ENCODE results near the gene ZMAT5. TPM values are rescaled to one million over a fixed set of nuclear protein-coding genes. Genes with fewer than 3 reads are reported as not detected.

The ZMAT5 gene
- total and polyA plus RNA-seq, 9 of the 15 experiments (the other 6 are each of a cell fraction or from before 2014, with no cell fraction given), result 2.0 to 25.2 (median 11.9) TPM

DNA sequence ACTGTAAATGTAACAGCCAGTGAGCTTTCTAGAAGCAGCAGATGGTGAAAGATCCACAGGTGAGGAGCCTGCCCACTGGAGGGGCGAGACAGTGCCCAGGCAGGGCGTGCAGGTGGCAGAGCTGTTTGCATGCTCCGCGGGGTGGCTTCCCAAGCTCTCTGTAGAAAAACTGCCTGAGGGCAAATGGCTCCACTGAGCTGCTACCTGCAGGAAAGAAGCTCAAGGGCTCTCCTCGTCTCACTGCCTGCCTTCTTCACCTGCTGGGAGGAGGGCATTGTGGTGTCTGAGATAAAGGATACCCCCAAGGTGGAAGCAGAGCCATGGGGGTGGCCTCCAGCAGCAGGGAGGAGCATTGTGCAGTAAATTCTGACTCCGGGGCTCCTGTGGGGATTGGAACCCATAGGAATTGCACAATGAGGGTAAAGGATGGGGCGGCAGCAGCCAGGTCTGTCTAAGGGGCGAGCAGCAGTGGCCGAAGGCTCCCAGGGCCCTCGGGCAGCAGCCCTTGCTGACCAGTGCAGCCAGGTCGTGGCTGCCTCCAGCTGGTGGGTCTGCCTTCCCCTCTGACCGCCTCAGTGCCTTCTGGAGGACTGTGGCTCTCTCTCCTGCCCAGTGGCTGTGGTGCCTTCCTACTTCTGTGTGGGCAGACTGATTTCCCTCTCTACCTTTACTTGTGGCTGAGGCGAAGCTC is 75.0 kb downstream of the ZMAT5 start (continued):
- no peak for TF ChIP-seq ZNF609 (CRISPR knock-in tag; IDR thresholded peaks at IDR 0.05; ENCODE audit: borderline replicate concordance)
- TF ChIP-seq KLF1 (tag; IDR thresholded peaks at IDR 0.05), result no peak
- TF ChIP-seq TAF9B (IDR thresholded peaks at IDR 0.05; ENCODE audit: partially characterized antibody), result no peak
- TF ChIP-seq E2F5 (CRISPR knock-in tag; IDR thresholded peaks at IDR 0.05), result no peak
